VCaP (cell line): ENCODE measurements around the gene CYP27A1.

ENCODE experiments used
- H3K27ac ChIP-seq: fragments of 450-650 bp; 2 replicates; pipeline ENCODE4 v1.5.1; 2017
- TF ChIP-seq, protein P1 (sequence below): fragments of 450-650 bp; conservative IDR thresholded peaks from 2 replicates; pipeline ENCODE4 v1.5.1; 2017; ENCODE audit warnings: mild to moderate bottlenecking, moderate library complexity

CYP27A1 gene

DNA sequence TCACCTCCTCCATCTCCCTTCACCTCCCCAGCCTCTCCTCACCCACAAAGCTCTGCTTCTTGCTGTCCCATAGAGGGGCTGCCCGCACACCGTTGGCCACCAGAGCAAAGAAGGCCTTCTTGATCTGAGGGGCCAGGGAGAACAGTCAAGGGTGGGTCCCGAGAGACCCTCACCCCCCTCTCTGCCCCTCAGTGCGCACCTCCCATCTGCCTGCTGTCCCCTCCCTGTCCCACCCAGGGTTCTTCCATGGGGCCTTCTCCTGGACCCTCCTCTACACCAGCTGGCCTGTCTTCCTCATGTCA, 46.5 kb downstream of the CYP27A1 start:
- TF ChIP-seq, protein P1, sequence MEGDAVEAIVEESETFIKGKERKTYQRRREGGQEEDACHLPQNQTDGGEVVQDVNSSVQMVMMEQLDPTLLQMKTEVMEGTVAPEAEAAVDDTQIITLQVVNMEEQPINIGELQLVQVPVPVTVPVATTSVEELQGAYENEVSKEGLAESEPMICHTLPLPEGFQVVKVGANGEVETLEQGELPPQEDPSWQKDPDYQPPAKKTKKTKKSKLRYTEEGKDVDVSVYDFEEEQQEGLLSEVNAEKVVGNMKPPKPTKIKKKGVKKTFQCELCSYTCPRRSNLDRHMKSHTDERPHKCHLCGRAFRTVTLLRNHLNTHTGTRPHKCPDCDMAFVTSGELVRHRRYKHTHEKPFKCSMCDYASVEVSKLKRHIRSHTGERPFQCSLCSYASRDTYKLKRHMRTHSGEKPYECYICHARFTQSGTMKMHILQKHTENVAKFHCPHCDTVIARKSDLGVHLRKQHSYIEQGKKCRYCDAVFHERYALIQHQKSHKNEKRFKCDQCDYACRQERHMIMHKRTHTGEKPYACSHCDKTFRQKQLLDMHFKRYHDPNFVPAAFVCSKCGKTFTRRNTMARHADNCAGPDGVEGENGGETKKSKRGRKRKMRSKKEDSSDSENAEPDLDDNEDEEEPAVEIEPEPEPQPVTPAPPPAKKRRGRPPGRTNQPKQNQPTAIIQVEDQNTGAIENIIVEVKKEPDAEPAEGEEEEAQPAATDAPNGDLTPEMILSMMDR = no peak
- H3K27ac ChIP-seq = no peak overlapping the region

DNA sequence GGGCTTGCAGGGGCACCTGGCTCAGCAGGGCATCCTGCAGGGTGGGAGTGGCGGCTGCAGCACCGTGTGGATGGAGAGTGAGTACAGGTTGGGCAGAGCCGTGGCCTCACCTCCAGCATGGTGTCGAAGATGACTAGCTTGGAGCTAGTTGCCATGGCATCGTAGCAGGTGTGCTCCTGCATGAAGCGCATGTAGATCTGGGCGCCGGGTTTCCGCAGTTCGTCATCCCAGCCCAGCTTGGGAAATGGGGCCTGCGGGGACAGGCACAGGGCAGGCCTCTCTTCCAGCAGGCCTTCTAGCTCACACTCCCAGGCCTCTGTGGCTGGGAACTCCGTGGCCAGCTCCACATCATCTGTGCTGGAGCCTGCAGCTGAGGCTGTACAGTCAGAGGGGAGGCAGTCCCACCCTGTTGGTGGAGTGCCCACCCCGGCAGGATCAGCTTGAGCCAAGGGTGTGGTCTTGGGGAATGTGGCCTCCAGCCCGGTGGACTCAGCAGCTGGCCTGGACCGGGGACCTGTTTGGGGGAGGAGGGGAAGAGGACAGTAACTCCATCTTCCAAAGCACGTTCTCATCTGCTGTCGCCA, 48.0 kb downstream of the CYP27A1 start:
- no peak overlapping the region for H3K27ac ChIP-seq
- TF ChIP-seq, protein P1 = no peak

DNA sequence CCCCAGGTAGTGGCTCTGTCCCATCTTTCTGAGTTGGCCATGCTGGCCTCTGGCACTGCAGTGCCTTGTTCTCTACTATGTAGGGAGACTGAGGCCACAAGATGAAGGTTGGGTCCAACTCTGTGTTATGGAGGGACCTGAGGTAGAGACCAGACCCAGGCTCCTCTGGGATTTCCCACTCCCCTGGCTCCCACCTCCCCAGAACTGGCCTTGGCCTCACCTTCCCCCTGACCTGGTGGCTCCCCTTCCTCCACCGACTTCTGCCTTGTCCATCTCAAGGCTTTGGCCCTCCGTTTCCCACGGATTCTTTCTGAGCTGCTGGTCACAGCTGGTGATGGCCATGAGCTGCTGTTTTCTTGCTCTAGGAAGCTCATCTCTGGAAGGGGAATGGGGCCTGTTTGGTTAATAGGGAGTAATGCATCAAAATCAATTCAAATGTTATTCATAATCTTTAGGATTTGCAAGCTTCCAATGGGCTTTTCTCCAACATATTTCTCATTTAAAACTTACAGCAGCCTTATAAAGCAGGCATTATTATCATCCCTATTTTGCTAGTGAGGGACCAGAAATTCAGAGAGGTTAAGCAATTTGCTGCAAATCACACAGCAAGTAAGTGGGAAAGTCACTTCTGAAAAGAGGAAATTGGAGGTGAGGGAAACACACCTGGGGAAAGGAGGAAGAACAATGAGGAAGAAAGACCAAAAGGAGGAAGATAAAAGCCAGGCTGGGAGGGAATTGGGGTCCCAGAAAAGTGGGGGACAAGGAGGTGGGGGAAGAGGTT, 48.8 kb downstream of the CYP27A1 start:
- TF ChIP-seq, protein P1 = no peak
- no peak overlapping the region for H3K27ac ChIP-seq

DNA sequence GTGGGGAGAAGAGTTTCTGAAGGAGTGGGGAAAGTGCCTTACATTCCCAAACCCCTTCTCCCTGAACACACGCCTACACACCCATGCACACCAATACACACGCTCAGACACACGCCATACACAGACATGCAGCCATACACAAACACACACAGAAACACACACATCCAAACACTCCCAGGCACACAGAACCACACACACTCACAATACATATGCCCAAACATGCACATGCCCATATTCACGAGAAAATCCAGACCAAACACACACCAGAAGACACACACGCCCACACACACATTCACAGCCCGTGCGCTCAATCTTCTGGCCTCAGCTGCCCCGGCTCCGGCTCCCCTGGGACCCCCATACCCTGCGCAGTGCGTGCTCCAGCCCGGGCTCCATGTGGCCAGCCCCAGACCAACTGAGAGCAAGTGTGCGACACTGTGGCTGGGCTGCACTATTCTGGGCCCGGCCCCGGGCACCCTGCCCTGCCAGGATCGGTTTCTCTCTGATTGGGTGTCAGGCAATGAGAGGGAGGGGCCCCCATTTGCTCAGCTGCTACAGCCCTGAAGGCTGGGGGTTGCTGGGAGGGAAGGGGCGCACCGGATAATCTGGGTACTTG, 49.5 kb downstream of the CYP27A1 start, which contains the start of gene PRKAG3:
PRKAG3 (minus strand) TSS at position 426 of the 613 bp plus-strand sequence.
- H3K27ac ChIP-seq = no peak within 1 kb of the TSS

DNA sequence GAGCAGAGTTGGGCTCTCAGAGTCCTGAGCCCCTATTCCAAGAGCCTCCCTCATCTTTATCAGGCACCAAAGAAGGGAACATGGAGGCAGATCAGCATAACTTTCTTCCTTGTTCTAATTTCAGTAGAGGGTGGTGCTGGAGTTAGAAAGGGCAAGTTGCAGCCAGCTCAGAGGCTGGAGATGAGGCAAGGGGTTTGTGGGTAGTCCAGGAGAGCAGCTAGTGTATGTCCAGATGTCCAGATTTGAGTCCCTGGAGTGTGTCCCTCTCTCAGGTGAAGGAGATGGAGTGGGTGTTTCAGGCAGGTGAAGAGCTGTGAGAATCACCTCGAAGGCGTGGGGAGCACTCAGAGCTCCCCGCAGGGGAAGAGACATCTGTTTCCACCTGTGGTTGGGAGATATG, 50.1 kb downstream of the CYP27A1 start:
- TF ChIP-seq, protein P1 = no peak
- no peak overlapping the region for H3K27ac ChIP-seq

More for the DNA sequence above, 49.5 kb downstream of the CYP27A1 start, which contains the start of gene PRKAG3:
- TF ChIP-seq, protein P1 = no peak

DNA sequence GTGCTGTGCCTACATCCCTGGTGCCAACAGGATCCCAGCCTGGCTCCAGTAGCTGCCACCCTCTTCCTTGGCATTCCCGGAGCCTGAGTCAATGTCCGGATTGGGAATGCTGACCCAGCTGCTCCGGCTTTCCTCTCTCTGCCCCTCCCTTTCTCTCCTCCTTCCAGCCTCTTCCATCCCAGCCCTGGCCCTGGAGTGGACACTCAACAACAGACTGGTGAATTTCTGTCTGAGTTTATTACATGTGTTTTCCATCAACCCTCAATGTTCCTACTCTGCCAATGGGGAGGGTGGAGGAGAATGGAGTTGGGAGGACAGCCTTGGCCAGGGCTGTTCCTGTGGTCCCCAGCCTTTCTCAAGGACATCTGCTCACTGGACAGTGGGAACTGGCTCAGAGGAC, 50.6 kb downstream of the CYP27A1 start:
- no peak overlapping the region for H3K27ac ChIP-seq

More for the DNA sequence above, 50.6 kb downstream of the CYP27A1 start:
- TF ChIP-seq, protein P1 = no peak
